K562 (cell line): Measurements from ENCODE around the gene COL15A1. TPM values are rescaled to one million over a fixed set of nuclear protein-coding genes. Genes with fewer than 3 reads are reported as not detected.

ENCODE experiments used
- BRD4 ChIP-seq: fragments of 200-600 bp; sonication (generic); IDR thresholded peaks from 2 replicates; pipeline ENCODE4 v1.6.1; 2017; ENCODE audit warnings: inconsistent platforms
- CBFA2T3 ChIP-seq: fragments of 450-650 bp; IDR thresholded peaks from 2 replicates; pipeline ENCODE4 v1.6.1; 2017
- CSDE1 ChIP-seq, 2 experiments: fragments of 450-650 bp; IDR thresholded peaks; 2 replicates each; pipeline ENCODE4 v1.6.1; 2016; ENCODE audit warnings: mild to moderate bottlenecking in 1 of 2
- ESRRA ChIP-seq: fragments of 450-650 bp; IDR thresholded peaks from 2 replicates; pipeline ENCODE4 v1.6.1; 2014; ENCODE audit warnings: low read depth, mild to moderate bottlenecking, moderate library complexity, borderline replicate concordance
- ESRRB ChIP-seq: fragments of 250-450 bp; sonication (Bioruptor Pico); IDR thresholded peaks from 2 replicates; pipeline ENCODE4 v1.5.0; 2020; ENCODE audit warnings: mild to moderate bottlenecking, moderate library complexity, borderline replicate concordance
- FOXP4 ChIP-seq: sonication (generic); formaldehyde crosslinking; IDR thresholded peaks from 2 replicates; pipeline ENCODE4 v1.8.0; 2022; ENCODE audit warnings: mild to moderate bottlenecking, missing genetic modification reagents, borderline replicate concordance
- GATA2 ChIP-seq: sonication (generic); formaldehyde crosslinking; IDR thresholded peaks from 2 replicates; pipeline ENCODE4 v1.4.0; 2020; ENCODE audit warnings: mild to moderate bottlenecking, missing genetic modification reagents
- HLTF ChIP-seq: fragments of 450-650 bp; IDR thresholded peaks from 2 replicates; pipeline ENCODE4 v1.6.1; 2016
- LCOR ChIP-seq: sonication (generic); formaldehyde crosslinking; IDR thresholded peaks from 2 replicates; pipeline ENCODE4 v1.8.0; 2022; ENCODE audit warnings: mild to moderate bottlenecking, missing genetic modification reagents
- LEF1 ChIP-seq: fragments of 450-650 bp; IDR thresholded peaks from 2 replicates; pipeline ENCODE4 v1.6.1; 2016; ENCODE audit warnings: mild to moderate bottlenecking
- MCM3 ChIP-seq: fragments of 450-650 bp; IDR thresholded peaks from 2 replicates; pipeline ENCODE4 v1.6.1; 2016
- MEF2A ChIP-seq: IDR thresholded peaks from 2 replicates; pipeline ENCODE4 v1.6.1; 2011; ENCODE audit warnings: low read depth, mild to moderate bottlenecking, low read length, moderate library complexity; ENCODE audit not compliant: control insufficient read depth
- MYBL2 ChIP-seq, 2 experiments: fragments of 450-650 bp in 1 of 2; sonication (generic) in 1 of 2; formaldehyde crosslinking in 1 of 2; IDR thresholded peaks; 2 replicates each; pipeline versions ENCODE4 v1.6.1 to v1.8.1; 2017 to 2022; ENCODE audit warnings: borderline replicate concordance in 1 of 2, inconsistent platforms in 1 of 2, low read depth in 1 of 2, mild to moderate bottlenecking in 1 of 2, missing genetic modification reagents in 1 of 2, moderate library complexity in 1 of 2
- PTTG1 ChIP-seq: fragments of 450-650 bp; IDR thresholded peaks from 2 replicates; pipeline ENCODE4 v1.6.1; 2016; ENCODE audit warnings: low read depth, mild to moderate bottlenecking, missing genetic modification characterization, missing compliant biosample characterization
- RBBP5 ChIP-seq: fragments of 200-600 bp; sonication (generic); IDR thresholded peaks from 2 replicates; pipeline ENCODE4 v1.6.1; 2012; ENCODE audit warnings: borderline replicate concordance, mild to moderate bottlenecking, low read length, control low read depth, inconsistent platforms; ENCODE audit not compliant: insufficient read depth, poor library complexity, severe bottlenecking
- SFPQ ChIP-seq: fragments of 200-400 bp; formaldehyde crosslinking; IDR thresholded peaks from 2 replicates; pipeline ENCODE4 v1.6.1; 2017; ENCODE audit warnings: mild to moderate bottlenecking, low read depth, low read length, moderate library complexity
- SMARCA5 ChIP-seq: fragments of 450-650 bp; IDR thresholded peaks from 2 replicates; pipeline ENCODE4 v1.6.1; 2016
- SOX6 ChIP-seq: fragments of 450-650 bp; IDR thresholded peaks from 2 replicates; pipeline ENCODE4 v1.6.1; 2014; ENCODE audit warnings: mild to moderate bottlenecking
- TFAM ChIP-seq: fragments of 250-450 bp; sonication (Bioruptor Pico); conservative IDR thresholded peaks from 2 replicates; pipeline ENCODE4 v1.5.0; 2021; ENCODE audit warnings: mild to moderate bottlenecking, moderate library complexity
- THRAP3 ChIP-seq: fragments of 450-650 bp; IDR thresholded peaks from 2 replicates; pipeline ENCODE4 v1.6.1; 2016; ENCODE audit warnings: mild to moderate bottlenecking, inconsistent platforms, borderline replicate concordance
- VEZF1 ChIP-seq: fragments of 200-800 bp; sonication (Bioruptor generic); IDR thresholded peaks from 2 replicates; pipeline ENCODE4 v1.6.1; 2017; ENCODE audit warnings: missing genetic modification characterization, missing compliant biosample characterization
- ZBTB1 ChIP-seq: sonication (generic); formaldehyde crosslinking; IDR thresholded peaks from 2 replicates; pipeline ENCODE4 v1.8.1; 2023; ENCODE audit warnings: missing genetic modification reagents, low read depth, mild to moderate bottlenecking, borderline replicate concordance
- ZNF124 ChIP-seq: sonication (generic); formaldehyde crosslinking; IDR thresholded peaks from 2 replicates; pipeline ENCODE4 v1.8.1; 2022; ENCODE audit warnings: missing genetic modification reagents
- ZNF239 ChIP-seq: fragments of 250-450 bp; sonication (Bioruptor Pico); IDR thresholded peaks from 2 replicates; pipeline ENCODE4 v1.4.0; 2020; ENCODE audit warnings: mild to moderate bottlenecking
- ZNF263 ChIP-seq: sonication (generic); formaldehyde crosslinking; IDR thresholded peaks from 2 replicates; pipeline ENCODE4 v1.8.0; 2022; ENCODE audit warnings: mild to moderate bottlenecking, missing genetic modification reagents, borderline replicate concordance
- ZNF316 ChIP-seq: fragments of 450-650 bp; IDR thresholded peaks from 2 replicates; pipeline ENCODE4 v1.6.1; 2016
- ZNF347 ChIP-seq: fragments of 450-650 bp; formaldehyde crosslinking; IDR thresholded peaks from 2 replicates; pipeline ENCODE4 v1.4.0; 2020; ENCODE audit warnings: low read depth, mild to moderate bottlenecking, moderate library complexity
- ZNF717 ChIP-seq: fragments of 250-450 bp; sonication (Bioruptor Pico); IDR thresholded peaks from 2 replicates; pipeline ENCODE4 v1.5.0; 2021
- polyA plus RNA-seq, 8 experiments: library from polyadenylated mRNA; depleted of rRNA in 4 of 8; stranded (reverse) in 5 of 8; unstranded in 3 of 8; fragments of >200 nt; fragmentation: Nextera tagmentation in 2 of 8; fragmentation: Illumina TruSeq in 1 of 8; extraction: Ambion mirVana in 2 of 8; extraction: Trizol in 1 of 8; gene quantifications; 2 replicates each; pipeline versions ENCODE4 v1.2.1 to v1.2.3, GENCODE V29; 2011 to 2014; ENCODE audit warnings: inconsistent platforms in 1 of 8, missing spikeins in 1 of 8
- total RNA-seq, 7 experiments: library from RNA; depleted of rRNA in 6 of 7; stranded (reverse); fragments of >200 nt in 6 of 7; fragmentation: Illumina TruSeq in 2 of 7; extraction: Trizol in 2 of 7; gene quantifications; 2 replicates each; pipeline versions ENCODE4 v1.2.1 to v1.2.3, GENCODE V29; 2011 to 2021; ENCODE audit warnings: low replicate concordance in 1 of 7

Gene COL15A1
- total and polyA plus RNA-seq, 9 of the 15 experiments (the other 6 are each of a cell fraction or from before 2014, with no cell fraction given): 0.46 to 5.1 (median 2.6) TPM

- TF ChIP-seq RBBP5: no peak
- peak; percentile 88 for TF ChIP-seq ESRRA
- no peak for TF ChIP-seq TFAM (CRISPR knock-in tag)
- no peak for TF ChIP-seq HLTF
- TF ChIP-seq ZNF316: no peak
- TF ChIP-seq ZNF717 (CRISPR knock-in tag): no peak
- TF ChIP-seq SMARCA5: no peak
- 0 out of 2 replicates have a peak, but pooled peaks have one; percentile 17 for TF ChIP-seq VEZF1 (CRISPR knock-in tag)
- TF ChIP-seq PTTG1 (tag): no peak
- TF ChIP-seq FOXP4 (CRISPR knock-in tag): no peak
- TF ChIP-seq ZNF124: no peak
- TF ChIP-seq GATA2 (CRISPR knock-in tag): no peak
- TF ChIP-seq LCOR (CRISPR knock-in tag): no peak
- TF ChIP-seq SFPQ: no peak
- no peak for TF ChIP-seq LEF1
- no peak for TF ChIP-seq CSDE1 (IDR thresholded peaks at IDR 0.05)
- TF ChIP-seq ZNF239 (CRISPR knock-in tag): no peak
- TF ChIP-seq ZNF263 (CRISPR knock-in tag): no peak
- TF ChIP-seq SOX6: no peak
- TF ChIP-seq MEF2A: no peak
- no peak for TF ChIP-seq THRAP3
- no peak for TF ChIP-seq CBFA2T3
- TF ChIP-seq ZBTB1: no peak
- TF ChIP-seq MCM3: no peak
- no peak for TF ChIP-seq MYBL2 (IDR thresholded peaks at IDR 0.05; ENCODE audit: low read depth)
- no peak for TF ChIP-seq MYBL2 (CRISPR knock-in tag; IDR thresholded peaks at IDR 0.05; ENCODE audit: borderline replicate concordance)
- TF ChIP-seq BRD4: no peak
- no peak for TF ChIP-seq ESRRB (CRISPR knock-in tag)
- no peak for TF ChIP-seq ZNF347 (CRISPR knock-in tag)
Observed at GRCh38 chr9:99072040-99072394, 128.3 kb downstream of the COL15A1 start (continued).
